Measurements from ENCODE around the gene PARVB.

Gene PARVB

DNA sequence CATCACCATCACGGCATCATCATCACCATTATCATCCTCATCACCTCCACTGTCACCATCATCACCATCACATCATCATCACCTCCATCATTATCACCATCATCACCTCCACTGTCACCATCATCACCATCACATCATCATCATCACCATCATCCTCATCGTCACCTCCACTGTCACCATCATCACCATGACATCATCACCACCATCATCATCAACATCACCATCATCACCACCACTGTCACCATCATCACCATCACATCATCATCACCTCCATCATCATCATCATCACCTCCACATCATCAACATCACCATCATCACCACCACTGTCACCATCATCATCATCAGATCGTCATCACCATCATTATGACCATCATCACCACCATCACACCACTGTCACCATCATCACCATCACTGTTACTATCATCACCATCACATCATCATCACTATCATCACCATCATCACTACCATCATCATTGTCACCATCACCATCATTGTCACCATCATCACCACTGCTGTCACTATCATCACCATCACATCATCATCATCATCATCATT is 189.5 kb downstream of the PARVB start (continued):
- TF ChIP-seq, protein P1, sequence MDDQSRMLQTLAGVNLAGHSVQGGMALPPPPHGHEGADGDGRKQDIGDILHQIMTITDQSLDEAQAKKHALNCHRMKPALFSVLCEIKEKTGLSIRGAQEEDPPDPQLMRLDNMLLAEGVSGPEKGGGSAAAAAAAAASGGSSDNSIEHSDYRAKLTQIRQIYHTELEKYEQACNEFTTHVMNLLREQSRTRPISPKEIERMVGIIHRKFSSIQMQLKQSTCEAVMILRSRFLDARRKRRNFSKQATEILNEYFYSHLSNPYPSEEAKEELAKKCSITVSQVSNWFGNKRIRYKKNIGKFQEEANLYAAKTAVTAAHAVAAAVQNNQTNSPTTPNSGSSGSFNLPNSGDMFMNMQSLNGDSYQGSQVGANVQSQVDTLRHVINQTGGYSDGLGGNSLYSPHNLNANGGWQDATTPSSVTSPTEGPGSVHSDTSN (CRISPR knock-in tag; IDR thresholded peaks at IDR 0.05) = no peak
- TF ChIP-seq ZNF792 (tag by site-specific recombination; IDR thresholded peaks at IDR 0.05) = no peak
- TF ChIP-seq, protein P2, sequence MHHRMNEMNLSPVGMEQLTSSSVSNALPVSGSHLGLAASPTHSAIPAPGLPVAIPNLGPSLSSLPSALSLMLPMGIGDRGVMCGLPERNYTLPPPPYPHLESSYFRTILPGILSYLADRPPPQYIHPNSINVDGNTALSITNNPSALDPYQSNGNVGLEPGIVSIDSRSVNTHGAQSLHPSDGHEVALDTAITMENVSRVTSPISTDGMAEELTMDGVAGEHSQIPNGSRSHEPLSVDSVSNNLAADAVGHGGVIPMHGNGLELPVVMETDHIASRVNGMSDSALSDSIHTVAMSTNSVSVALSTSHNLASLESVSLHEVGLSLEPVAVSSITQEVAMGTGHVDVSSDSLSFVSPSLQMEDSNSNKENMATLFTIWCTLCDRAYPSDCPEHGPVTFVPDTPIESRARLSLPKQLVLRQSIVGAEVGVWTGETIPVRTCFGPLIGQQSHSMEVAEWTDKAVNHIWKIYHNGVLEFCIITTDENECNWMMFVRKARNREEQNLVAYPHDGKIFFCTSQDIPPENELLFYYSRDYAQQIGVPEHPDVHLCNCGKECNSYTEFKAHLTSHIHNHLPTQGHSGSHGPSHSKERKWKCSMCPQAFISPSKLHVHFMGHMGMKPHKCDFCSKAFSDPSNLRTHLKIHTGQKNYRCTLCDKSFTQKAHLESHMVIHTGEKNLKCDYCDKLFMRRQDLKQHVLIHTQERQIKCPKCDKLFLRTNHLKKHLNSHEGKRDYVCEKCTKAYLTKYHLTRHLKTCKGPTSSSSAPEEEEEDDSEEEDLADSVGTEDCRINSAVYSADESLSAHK (tag by site-specific recombination; IDR thresholded peaks at IDR 0.05) = no peak
- no peak for TF ChIP-seq ZNF19 (tag by site-specific recombination; IDR thresholded peaks at IDR 0.05; ENCODE audit: low read depth)
- no peak for TF ChIP-seq TCF7L2 (IDR thresholded peaks at IDR 0.05; ENCODE audit: borderline replicate concordance, low read depth, low read length)
- no peak for TF ChIP-seq MZF1 (tag by site-specific recombination; IDR thresholded peaks at IDR 0.05; ENCODE audit: borderline replicate concordance)
- no peak for TF ChIP-seq ZNF335 (tag by site-specific recombination; conservative IDR thresholded peaks at IDR 0.05)
- TF ChIP-seq GLI4 (tag by site-specific recombination; IDR thresholded peaks at IDR 0.05) = no peak
- TF ChIP-seq, protein P3, sequence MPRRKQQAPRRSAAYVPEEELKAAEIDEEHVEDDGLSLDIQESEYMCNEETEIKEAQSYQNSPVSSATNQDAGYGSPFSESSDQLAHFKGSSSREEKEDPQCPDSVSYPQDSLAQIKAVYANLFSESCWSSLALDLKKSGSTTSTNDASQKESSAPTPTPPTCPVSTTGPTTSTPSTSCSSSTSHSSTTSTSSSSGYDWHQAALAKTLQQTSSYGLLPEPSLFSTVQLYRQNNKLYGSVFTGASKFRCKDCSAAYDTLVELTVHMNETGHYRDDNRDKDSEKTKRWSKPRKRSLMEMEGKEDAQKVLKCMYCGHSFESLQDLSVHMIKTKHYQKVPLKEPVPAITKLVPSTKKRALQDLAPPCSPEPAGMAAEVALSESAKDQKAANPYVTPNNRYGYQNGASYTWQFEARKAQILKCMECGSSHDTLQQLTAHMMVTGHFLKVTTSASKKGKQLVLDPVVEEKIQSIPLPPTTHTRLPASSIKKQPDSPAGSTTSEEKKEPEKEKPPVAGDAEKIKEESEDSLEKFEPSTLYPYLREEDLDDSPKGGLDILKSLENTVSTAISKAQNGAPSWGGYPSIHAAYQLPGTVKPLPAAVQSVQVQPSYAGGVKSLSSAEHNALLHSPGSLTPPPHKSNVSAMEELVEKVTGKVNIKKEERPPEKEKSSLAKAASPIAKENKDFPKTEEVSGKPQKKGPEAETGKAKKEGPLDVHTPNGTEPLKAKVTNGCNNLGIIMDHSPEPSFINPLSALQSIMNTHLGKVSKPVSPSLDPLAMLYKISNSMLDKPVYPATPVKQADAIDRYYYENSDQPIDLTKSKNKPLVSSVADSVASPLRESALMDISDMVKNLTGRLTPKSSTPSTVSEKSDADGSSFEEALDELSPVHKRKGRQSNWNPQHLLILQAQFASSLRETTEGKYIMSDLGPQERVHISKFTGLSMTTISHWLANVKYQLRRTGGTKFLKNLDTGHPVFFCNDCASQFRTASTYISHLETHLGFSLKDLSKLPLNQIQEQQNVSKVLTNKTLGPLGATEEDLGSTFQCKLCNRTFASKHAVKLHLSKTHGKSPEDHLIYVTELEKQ (tag by site-specific recombination; IDR thresholded peaks at IDR 0.05; ENCODE audit: borderline replicate concordance) = no peak
- no peak for TF ChIP-seq ZNF133 (tag by site-specific recombination; IDR thresholded peaks at IDR 0.05)
- TF ChIP-seq SP7 (tag by site-specific recombination; IDR thresholded peaks at IDR 0.05) = no peak

DNA sequence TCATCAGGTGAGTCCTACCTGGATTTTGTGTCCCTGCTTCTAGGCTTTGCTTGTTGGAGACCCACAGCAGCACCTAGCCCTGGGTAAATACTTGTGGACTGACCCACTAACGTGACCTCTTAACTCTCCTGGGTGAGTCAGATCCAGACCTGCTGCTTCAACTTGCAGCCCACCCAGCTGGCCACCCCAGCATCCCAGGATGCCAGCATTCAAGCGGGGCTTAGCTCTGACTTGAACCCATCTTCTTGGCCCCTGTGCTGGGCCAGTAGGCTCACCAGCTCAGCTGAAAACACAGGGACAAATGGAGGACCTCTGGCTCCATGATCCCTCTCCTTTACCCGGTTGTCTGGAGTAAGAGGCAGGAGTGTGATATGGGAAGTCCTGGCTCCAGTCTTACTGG is 190.1 kb downstream of the PARVB start:
- ChIA-PET POLR2A (no interaction called here), CTCF (no interaction called here)
- no peaks in the 10 kb centered on the region for H3K4me1 ChIP-seq (ENCODE audit: control insufficient read depth, insufficient read depth, low read length)

More for the DNA sequence above, 190.1 kb downstream of the PARVB start:
- TF ChIP-seq MEIS1 (CRISPR knock-in tag; IDR thresholded peaks at IDR 0.05; ENCODE audit: borderline replicate concordance) (no peak), ZBTB7A (tag by site-specific recombination; IDR thresholded peaks at IDR 0.05; ENCODE audit: low read depth) (no peak), GLI2 (tag by site-specific recombination; IDR thresholded peaks at IDR 0.05; ENCODE audit: borderline replicate concordance, low read depth) (no peak), ZNF837 (tag by site-specific recombination; IDR thresholded peaks at IDR 0.05) (no peak), ZNF223 (tag by site-specific recombination; IDR thresholded peaks at IDR 0.05) (no peak), SALL2 (tag by site-specific recombination; IDR thresholded peaks at IDR 0.05; ENCODE audit: borderline replicate concordance) (no peak), ZNF426 (tag by site-specific recombination; IDR thresholded peaks at IDR 0.05) (no peak), ZFP37 (tag by site-specific recombination; IDR thresholded peaks at IDR 0.05) (no peak)
- TF ChIP-seq, protein P4, sequence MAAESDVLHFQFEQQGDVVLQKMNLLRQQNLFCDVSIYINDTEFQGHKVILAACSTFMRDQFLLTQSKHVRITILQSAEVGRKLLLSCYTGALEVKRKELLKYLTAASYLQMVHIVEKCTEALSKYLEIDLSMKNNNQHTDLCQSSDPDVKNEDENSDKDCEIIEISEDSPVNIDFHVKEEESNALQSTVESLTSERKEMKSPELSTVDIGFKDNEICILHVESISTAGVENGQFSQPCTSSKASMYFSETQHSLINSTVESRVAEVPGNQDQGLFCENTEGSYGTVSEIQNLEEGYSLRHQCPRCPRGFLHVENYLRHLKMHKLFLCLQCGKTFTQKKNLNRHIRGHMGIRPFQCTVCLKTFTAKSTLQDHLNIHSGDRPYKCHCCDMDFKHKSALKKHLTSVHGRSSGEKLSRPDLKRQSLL (tag by site-specific recombination; IDR thresholded peaks at IDR 0.05) = no peak
- TF ChIP-seq, protein P5, sequence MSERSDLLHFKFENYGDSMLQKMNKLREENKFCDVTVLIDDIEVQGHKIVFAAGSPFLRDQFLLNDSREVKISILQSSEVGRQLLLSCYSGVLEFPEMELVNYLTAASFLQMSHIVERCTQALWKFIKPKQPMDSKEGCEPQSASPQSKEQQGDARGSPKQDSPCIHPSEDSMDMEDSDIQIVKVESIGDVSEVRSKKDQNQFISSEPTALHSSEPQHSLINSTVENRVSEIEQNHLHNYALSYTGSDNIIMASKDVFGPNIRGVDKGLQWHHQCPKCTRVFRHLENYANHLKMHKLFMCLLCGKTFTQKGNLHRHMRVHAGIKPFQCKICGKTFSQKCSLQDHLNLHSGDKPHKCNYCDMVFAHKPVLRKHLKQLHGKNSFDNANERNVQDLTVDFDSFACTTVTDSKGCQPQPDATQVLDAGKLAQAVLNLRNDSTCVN (tag by site-specific recombination; optimal IDR thresholded peaks at IDR 0.05) = no peak
- TF ChIP-seq, protein P6, sequence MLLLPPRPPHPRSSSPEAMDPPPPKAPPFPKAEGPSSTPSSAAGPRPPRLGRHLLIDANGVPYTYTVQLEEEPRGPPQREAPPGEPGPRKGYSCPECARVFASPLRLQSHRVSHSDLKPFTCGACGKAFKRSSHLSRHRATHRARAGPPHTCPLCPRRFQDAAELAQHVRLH (tag by site-specific recombination; IDR thresholded peaks at IDR 0.05) = no peak
- Histone ChIP-seq H3K4me3 (ENCODE audit: low read depth, low read length) (no peak overlapping the region), H3K27ac (ENCODE audit: extremely low read depth, low read depth, low read length) (no peak overlapping the region), H3K36me3 (ENCODE audit: control insufficient read depth in 2 of 2, insufficient read depth in 1 of 2, low read length in 2 of 2) (no peaks in the 10 kb centered on the region), H3K9me3 (ENCODE audit: control insufficient read depth, insufficient read depth, low read depth, low read length) (no peaks in the 10 kb centered on the region)

All from HEK293 (cell line).